ENCODE results near the gene FAM222A. TPM values are rescaled to one million over a fixed set of nuclear protein-coding genes. Genes with fewer than 3 reads are reported as not detected.

Gene FAM222A
- total RNA-seq, 1 experiment from 2014 or later = 5.5 TPM

GRCh38 chr12:109717390-109718357 is 4.0 kb downstream of the FAM222A start:
- ChIA-PET POLR2A (ENCODE audit: low non-redundant PET) (no interaction called here), CTCF (no interaction called here)
- intact Hi-C loops (cut with micrococcal nuclease; ENCODE audit: unreplicated experiment) = no loop called here
- Histone ChIP-seq H3K36me3 (ENCODE audit: insufficient read depth, low read length, poor library complexity, severe bottlenecking) (no peaks in the 10 kb centered on the region), H3K27ac (ENCODE audit: low read depth, low read length, poor library complexity, severe bottlenecking) (no peak overlapping the region), H3K4me3 (ENCODE audit: low read depth, low read length, poor library complexity, severe bottlenecking) (no peak overlapping the region), H3K27me3 (replicated peaks; ENCODE audit: insufficient read depth, low read depth, low read length, poor library complexity) (no peaks in the 10 kb centered on the region), H3K4me1 (ENCODE audit: insufficient read depth, low read length, poor library complexity, severe bottlenecking) (peaks cover 13% of the 10 kb centered on the region), H3K9me3 (ENCODE audit: low read depth, low read length, poor library complexity, severe bottlenecking) (no peaks in the 10 kb centered on the region)
- no peak for DNase-seq (ENCODE audit: low spot score)
- no peak for TF ChIP-seq CTCF (conservative IDR thresholded peaks at IDR 0.05; ENCODE audit: low read depth, low read length)
- no peak for TF ChIP-seq EZH2 (IDR thresholded peaks at IDR 0.05; ENCODE audit: borderline replicate concordance, low read depth, low read length, poor library complexity, severe bottlenecking)
- BruUV-seq (replicated peaks) = no TSS peak

- peaks cover 13% of the 10 kb centered on the region for H3K4me1 ChIP-seq (ENCODE audit: insufficient read depth, low read length, poor library complexity, severe bottlenecking)
- TF ChIP-seq EZH2 (IDR thresholded peaks at IDR 0.05; ENCODE audit: borderline replicate concordance, low read depth, low read length, poor library complexity, severe bottlenecking) (no peak), CTCF (conservative IDR thresholded peaks at IDR 0.05; ENCODE audit: low read depth, low read length) (no peak)
- intact Hi-C loops (cut with micrococcal nuclease; ENCODE audit: unreplicated experiment) = no loop called here
- CTCF ChIA-PET = no interaction called here
- H3K4me3 ChIP-seq (ENCODE audit: low read depth, low read length, poor library complexity, severe bottlenecking) = no peak overlapping the region
- no peak overlapping the region for H3K27ac ChIP-seq (ENCODE audit: low read depth, low read length, poor library complexity, severe bottlenecking)
- no peaks in the 10 kb centered on the region for H3K27me3 ChIP-seq (replicated peaks; ENCODE audit: insufficient read depth, low read depth, low read length, poor library complexity)
- POLR2A ChIA-PET (ENCODE audit: low non-redundant PET) = no interaction called here
- no peaks in the 10 kb centered on the region for H3K9me3 ChIP-seq (ENCODE audit: low read depth, low read length, poor library complexity, severe bottlenecking)
- peak; percentile 45 for DNase-seq (ENCODE audit: low spot score)
- H3K36me3 ChIP-seq (ENCODE audit: insufficient read depth, low read length, poor library complexity, severe bottlenecking) = no peaks in the 10 kb centered on the region
- BruUV-seq (replicated peaks) = no TSS peak
Observed at GRCh38 chr12:109718390-109718789, 4.8 kb downstream of the FAM222A start.

DNA sequence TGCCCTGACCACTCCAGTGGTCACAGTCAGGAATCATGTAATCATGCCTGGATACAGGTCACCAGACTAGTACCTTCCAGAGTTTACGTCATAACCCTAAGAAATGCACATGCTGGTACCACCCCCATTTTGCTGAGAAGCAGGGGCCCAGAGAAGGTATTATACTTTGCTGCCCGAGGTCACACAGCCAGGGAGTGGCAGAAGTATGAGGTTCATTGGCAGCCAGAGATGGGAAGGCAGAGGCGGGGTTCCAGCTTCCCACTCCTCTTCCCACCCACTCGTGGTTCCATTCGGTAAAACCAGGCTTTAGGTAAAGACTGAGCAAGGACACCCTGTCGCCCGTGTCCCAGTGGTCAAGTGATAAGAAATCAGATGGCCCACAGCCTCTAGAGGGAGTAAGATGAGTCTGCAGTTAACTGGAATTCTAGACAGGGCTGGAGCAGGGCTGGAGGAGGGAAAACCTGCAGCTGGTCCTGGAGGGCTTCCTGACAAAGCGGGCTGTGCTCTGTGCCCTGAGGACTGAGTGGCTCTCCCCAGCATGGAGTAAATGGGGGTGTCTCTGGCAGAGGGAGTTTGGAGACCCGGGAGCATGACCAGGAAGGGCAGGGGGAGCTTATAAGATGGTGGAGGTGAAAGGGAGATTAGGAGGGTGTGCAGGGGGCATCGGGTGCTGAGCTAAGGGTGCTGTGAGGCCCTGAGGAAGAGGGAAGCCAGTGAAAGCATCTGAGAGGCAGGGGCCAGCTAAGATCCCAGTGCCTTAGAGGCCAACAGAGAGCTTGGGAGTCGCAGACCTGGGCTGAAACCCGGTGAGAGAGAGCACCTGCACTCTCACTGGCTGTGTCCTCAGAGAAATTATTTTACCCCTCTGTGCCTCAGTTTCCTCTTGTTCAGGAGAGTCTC is 5.7 kb downstream of the FAM222A start:
- Histone ChIP-seq H3K9me3 (ENCODE audit: low read depth, low read length, poor library complexity, severe bottlenecking) (no peaks in the 10 kb centered on the region), H3K4me3 (ENCODE audit: low read depth, low read length, poor library complexity, severe bottlenecking) (no peak overlapping the region), H3K27ac (ENCODE audit: low read depth, low read length, poor library complexity, severe bottlenecking) (no peak overlapping the region), H3K4me1 (ENCODE audit: insufficient read depth, low read length, poor library complexity, severe bottlenecking) (peaks cover 13% of the 10 kb centered on the region), H3K27me3 (replicated peaks; ENCODE audit: insufficient read depth, low read depth, low read length, poor library complexity) (no peaks in the 10 kb centered on the region), H3K36me3 (ENCODE audit: insufficient read depth, low read length, poor library complexity, severe bottlenecking) (no peaks in the 10 kb centered on the region)
- BruUV-seq (replicated peaks) = no TSS peak
- TF ChIP-seq EZH2 (IDR thresholded peaks at IDR 0.05; ENCODE audit: borderline replicate concordance, low read depth, low read length, poor library complexity, severe bottlenecking) (no peak), CTCF (conservative IDR thresholded peaks at IDR 0.05; ENCODE audit: low read depth, low read length) (0 out of 2 replicates have a peak, but pooled peaks have one; percentile 29)
- intact Hi-C loops (cut with micrococcal nuclease; ENCODE audit: unreplicated experiment) = no loop called here
- ChIA-PET CTCF (no interaction called here), POLR2A (ENCODE audit: low non-redundant PET) (no interaction called here)
- no peak for DNase-seq (ENCODE audit: low spot score)
